Mesodermal cell (in vitro differentiated cells): Measurements from ENCODE around the gene COA1.

Experiments
- H3K27ac ChIP-seq: 2 replicates; pipeline ENCODE4 v1.7.0; 2013; ENCODE audit warnings: mild to moderate bottlenecking, low read depth, low read length, moderate library complexity; ENCODE audit not compliant: severe bottlenecking
- H3K36me3 ChIP-seq: 2 replicates; pipeline ENCODE4 v1.7.1; 2013; ENCODE audit warnings: mild to moderate bottlenecking, low read length, moderate library complexity; ENCODE audit not compliant: control insufficient read depth, insufficient read depth
- H3K4me1 ChIP-seq: one replicate; pipeline ENCODE4 v1.7.1; 2013; ENCODE audit warnings: mild to moderate bottlenecking, low read length; ENCODE audit not compliant: insufficient read depth, control insufficient read depth, poor library complexity, severe bottlenecking
- H3K4me3 ChIP-seq: 2 replicates; pipeline ENCODE4 v1.7.0; 2013; ENCODE audit warnings: low read length, control low read depth, mild to moderate bottlenecking; ENCODE audit not compliant: insufficient read depth, poor library complexity, severe bottlenecking; ENCODE audit errors: extremely low read depth
- H3K9me3 ChIP-seq: 2 replicates; pipeline ENCODE4 v1.7.1; 2013; ENCODE audit warnings: mild to moderate bottlenecking, low read length, moderate library complexity; ENCODE audit not compliant: control insufficient read depth
- WGBS, 2 experiments: methylation state at CpG; one replicate each; pipeline ENCODE4 v1.1.5; 2013; ENCODE audit warnings: missing lambda C conversion rate in 2 of 2; ENCODE audit not compliant: insufficient coverage in 2 of 2; 5-methylcytosine and 5-hydroxymethylcytosine counted together

Gene COA1

DNA sequence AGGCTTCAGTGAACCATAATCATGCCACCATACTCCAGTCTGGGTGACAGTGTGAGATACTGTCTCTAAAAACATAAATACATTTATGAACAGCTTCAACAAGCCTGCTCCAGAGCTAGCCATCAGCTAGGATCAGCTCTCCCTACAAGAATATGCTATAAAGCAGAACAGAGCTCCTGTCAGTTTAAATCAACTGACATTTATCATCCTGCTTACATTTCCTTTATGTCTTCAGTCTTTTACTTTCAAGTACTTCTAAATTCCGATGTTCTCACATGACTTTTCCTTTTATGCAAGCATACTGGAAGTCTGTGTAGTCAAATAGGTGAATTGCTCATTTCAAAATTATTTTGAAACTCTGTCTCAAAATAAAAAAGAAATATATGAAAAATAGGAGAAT lies 64.6 kb downstream of the COA1 start:
- Histone ChIP-seq H3K4me3 (no peak overlapping the region), H3K36me3 (peaks cover 17% of the 10 kb centered on the region), H3K27ac (no peak overlapping the region), H3K9me3 (peaks cover 14% of the 10 kb centered on the region), H3K4me1 (no peaks in the 10 kb centered on the region)
- WGBS, 2 experiments, result no CpG with 5 or more reads among the region's 1 CpG

DNA sequence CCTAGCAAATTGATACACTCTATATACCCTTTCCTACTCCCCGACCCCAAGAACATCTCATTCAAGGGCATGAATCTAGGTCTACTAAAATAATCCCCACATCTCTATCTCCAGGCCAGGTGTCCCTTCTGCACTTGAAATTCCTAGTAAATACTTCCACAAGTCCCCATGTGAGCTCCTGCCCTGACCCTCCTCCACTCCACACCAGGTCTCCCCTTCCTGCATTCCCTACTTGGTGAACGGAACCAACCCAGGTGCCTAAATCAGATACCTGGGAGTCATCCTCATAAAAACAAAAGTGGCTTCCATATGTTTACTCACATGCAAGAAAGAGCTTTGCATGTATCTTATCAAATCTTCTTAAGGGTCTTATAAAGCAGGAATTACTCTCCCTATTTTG lies 69.2 kb downstream of the COA1 start:
- Histone ChIP-seq H3K4me1 (peaks cover 10% of the 10 kb centered on the region), H3K4me3 (no peak overlapping the region), H3K27ac (no peak overlapping the region), H3K9me3 (no peaks in the 10 kb centered on the region), H3K36me3 (peaks cover 30% of the 10 kb centered on the region)
- WGBS, 2 experiments, result 83% methylated on average over 2 of the region's 2 CpGs

DNA sequence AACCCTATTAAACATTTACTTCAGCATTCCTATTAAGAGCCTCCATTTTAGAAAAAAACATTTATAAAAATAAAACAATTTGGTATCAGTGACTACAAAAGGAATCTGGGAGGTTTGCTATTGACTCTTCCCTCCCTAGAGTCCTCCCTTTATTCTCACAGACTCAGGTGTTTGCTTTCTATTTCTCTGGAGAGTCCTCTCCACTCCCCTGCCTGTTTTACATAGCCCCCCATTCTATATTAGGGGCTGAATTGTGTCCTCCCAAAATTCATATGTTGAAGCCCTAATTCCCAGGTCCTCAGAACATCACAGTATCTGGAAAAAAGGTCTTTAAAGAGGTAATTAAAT lies 69.8 kb downstream of the COA1 start:
- no peak overlapping the region for H3K27ac ChIP-seq
- no peaks in the 10 kb centered on the region for H3K9me3 ChIP-seq
- H3K4me3 ChIP-seq, result no peak overlapping the region
- H3K4me1 ChIP-seq, result peaks cover 10% of the 10 kb centered on the region
- H3K36me3 ChIP-seq, result peaks cover 29% of the 10 kb centered on the region

DNA sequence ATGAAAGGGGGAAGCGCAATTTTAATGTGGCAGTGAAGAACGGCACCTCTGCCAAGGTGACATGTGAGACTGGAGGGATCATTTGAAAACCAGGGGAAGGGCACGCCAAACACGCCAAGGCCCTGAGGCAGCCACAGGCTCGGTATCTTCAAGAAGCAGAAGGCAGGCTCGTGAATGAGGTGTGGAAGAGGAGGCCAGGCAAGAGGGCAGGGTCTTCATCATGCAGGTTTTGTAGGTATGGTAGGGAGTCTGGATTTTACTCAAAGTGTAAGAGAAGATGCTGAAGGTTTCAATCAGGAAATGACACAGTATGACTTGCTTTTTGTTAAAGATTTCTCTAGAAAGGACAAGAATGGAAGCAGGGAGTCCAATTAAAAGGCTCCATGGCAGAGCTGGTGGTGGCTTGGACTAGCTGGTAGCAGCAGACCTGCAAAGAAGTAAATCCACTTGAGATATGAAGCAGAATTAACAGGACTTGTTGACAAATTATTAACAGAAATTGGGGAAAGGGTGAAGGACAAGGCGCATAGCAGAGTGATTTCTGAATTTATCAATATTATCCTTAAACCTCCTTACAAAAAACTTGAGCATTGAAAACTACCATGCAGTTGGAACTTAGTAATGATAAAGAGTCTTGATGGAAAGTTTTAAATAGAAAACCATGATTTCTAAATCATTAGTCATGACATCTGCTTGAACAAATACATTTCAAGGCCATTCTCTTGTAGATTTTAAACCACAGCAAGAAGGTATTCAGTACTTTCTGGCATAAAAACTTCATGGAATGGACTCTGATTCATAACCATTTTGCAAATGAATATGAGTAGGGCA lies 70.4 kb downstream of the COA1 start:
- Histone ChIP-seq H3K27ac (no peak overlapping the region), H3K4me1 (peaks cover 10% of the 10 kb centered on the region), H3K9me3 (no peaks in the 10 kb centered on the region), H3K4me3 (no peak overlapping the region), H3K36me3 (peaks cover 28% of the 10 kb centered on the region)
- WGBS, 2 experiments, result 89 to 93% methylated on average over 5 to 6 of the region's 7 CpGs

DNA sequence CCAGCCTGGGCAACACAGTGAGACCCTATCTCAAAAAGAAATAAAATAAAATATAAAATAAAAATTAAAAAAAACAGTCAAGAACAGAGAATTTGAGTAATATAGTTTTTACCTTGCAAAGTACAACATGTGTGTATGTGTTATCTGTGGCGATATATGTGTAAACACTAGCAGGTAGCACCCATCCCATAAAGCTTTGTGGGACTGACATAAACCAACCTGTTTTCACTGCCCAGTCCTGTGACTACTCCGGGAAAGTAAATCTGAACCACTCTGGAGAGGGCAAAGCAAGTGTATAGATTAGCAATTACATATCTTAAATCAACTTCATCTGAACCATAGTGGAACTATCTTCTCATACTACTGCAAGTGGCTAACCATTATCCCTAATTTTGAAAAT lies 72.3 kb downstream of the COA1 start:
- H3K27ac ChIP-seq, result no peak overlapping the region
- peaks cover 10% of the 10 kb centered on the region for H3K4me1 ChIP-seq
- no peak overlapping the region for H3K4me3 ChIP-seq
- 100% methylated on average over 1 of the region's 2 CpGs; no CpG with 5 or more reads in 1 of the 2 experiments for WGBS, 2 experiments
- no peaks in the 10 kb centered on the region for H3K9me3 ChIP-seq
- peaks cover 25% of the 10 kb centered on the region for H3K36me3 ChIP-seq

DNA sequence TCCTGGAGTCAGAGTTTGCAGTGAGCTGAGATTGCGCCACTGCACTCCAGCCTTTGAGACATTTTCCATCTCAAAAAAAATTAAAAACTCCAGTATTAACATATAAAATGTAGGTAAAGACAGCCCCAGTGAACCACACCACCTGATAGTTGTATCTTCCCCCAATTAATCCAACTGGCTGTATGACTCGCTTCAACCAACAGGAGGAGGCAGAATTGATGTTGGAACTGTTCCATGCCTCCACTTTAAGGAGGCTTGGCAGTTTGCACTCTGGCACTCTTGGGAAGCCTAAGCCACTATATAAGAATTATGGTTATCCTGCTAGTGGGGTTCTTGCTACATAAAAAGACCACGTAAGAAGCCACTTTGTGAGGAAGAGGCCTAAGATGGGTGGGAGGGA lies 73.7 kb downstream of the COA1 start:
- H3K4me1 ChIP-seq, result peaks cover 17% of the 10 kb centered on the region
- WGBS, 2 experiments, result 100% methylated on average over 2 of the region's 3 CpGs; no CpG with 5 or more reads in 1 of the 2 experiments

DNA sequence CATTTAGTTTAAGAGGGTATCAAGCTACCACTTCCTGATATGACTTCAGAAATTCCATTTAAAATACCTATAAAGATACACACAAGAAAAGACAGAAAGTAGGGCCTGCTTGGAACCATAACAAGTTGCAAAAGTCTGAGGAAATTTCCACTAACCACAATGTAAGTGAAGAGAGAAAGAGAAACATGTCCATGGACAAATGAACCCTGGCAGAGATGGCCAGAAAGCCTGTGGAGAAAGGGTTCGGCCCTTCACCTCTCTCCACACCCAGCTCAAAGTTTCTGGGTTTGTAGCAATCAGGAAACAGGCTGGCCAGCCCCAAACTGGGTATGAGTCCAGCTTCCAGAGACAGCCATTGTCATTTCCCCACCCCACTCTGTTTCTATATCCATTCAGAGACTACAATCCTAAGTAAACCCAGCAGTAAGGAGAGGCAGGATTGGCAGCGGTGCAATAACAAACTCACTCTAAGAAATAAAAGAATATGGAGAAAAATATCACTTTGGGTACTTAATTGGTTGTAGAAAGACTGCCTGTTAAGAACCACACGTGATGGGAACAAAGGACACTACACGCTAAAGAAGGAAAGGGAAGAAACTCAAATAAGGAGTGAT lies 75.3 kb downstream of the COA1 start:
- H3K4me1 ChIP-seq, result peaks cover 25% of the 10 kb centered on the region
- H3K27ac ChIP-seq, result no peak overlapping the region
- no peaks in the 10 kb centered on the region for H3K9me3 ChIP-seq
- peaks cover 25% of the 10 kb centered on the region for H3K36me3 ChIP-seq
- H3K4me3 ChIP-seq, result no peak overlapping the region
- no CpG with 5 or more reads among the region's 4 CpGs for WGBS, 2 experiments

More for the DNA sequence above, 73.7 kb downstream of the COA1 start:
- Histone ChIP-seq H3K4me3 (no peak overlapping the region), H3K36me3 (peaks cover 25% of the 10 kb centered on the region), H3K27ac (no peak overlapping the region), H3K9me3 (no peaks in the 10 kb centered on the region)

DNA sequence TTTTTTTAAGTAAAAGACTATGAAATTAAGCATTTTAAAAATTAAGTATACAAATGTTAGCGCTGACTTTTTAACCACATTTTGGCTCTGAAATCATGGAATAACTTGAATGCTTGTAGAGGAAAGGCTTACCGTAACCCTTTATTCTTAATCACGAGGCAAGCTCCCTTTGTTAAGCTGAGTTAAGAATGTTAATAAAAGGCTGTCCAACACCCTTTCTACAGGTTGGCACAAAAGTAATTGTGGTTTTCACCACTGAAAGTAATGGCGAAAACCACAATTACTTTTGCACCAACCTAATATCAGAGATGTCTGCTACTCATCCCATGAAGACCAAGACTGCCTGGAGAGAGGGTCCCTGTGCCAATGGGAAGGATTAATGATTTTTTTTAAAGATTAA lies 75.9 kb downstream of the COA1 start:
- Histone ChIP-seq H3K4me1 (peaks cover 26% of the 10 kb centered on the region), H3K9me3 (no peaks in the 10 kb centered on the region), H3K27ac (no peak overlapping the region), H3K4me3 (no peak overlapping the region), H3K36me3 (peaks cover 19% of the 10 kb centered on the region)
- WGBS, 2 experiments, result 100% methylated on average over 1 of the region's 4 CpGs; no CpG with 5 or more reads in 1 of the 2 experiments

DNA sequence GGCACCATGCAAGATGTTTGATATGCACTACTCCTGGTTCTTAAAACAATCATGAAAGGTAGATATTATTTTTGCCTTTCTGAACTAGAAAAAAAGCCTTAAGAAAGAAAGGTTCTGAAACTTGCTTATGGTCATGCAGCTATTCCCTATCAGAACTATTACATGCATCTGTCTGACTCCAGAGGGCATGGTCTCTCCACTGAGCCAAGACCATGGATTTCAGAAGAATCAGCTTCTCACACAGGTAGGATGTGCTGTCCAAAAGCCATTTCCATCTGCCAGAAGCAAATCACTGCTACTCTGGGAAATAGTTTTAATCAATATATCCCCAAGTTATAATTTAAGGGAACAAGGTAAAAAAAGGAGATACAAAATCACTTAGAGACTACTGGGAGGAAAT lies 77.0 kb downstream of the COA1 start:
- Histone ChIP-seq H3K4me1 (peaks cover 37% of the 10 kb centered on the region), H3K4me3 (no peak overlapping the region), H3K27ac (no peak overlapping the region), H3K9me3 (no peaks in the 10 kb centered on the region), H3K36me3 (peaks cover 18% of the 10 kb centered on the region)

DNA sequence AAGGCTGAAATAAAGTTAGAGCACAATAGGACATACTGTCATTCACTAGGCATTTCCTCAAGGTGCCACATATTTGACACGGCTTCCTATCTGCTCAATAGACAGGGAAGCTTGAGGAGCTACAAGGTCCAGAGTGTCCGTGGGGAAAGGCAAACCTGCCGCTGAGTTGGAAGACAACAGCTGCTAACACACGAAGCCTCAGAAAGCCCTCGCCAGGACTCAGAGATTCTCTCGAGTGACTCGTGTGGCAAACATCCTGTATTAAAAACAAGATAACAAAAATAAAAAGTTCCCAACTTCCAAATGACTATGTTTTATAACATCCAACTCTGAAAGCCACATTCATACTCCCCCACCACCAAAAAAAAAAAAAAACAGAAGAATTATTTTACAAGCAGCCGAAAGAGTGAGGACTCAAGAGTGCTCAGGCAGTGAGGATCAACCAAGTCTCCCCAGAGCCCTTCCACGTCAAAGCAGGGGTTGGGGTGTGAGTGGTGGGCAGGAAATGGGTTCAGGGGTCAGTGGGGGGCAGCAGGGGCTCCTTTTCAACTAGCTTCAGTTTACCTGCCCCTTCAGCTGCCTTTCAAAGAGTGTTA lies 78.8 kb downstream of the COA1 start:
- Histone ChIP-seq H3K36me3 (peaks cover 13% of the 10 kb centered on the region), H3K27ac (peak overlapping the region; percentile 57), H3K9me3 (no peaks in the 10 kb centered on the region), H3K4me3 (no peak overlapping the region), H3K4me1 (peaks cover 55% of the 10 kb centered on the region)
- WGBS, 2 experiments, result 68 to 100% methylated on average over 1 to 4 of the region's 9 CpGs

DNA sequence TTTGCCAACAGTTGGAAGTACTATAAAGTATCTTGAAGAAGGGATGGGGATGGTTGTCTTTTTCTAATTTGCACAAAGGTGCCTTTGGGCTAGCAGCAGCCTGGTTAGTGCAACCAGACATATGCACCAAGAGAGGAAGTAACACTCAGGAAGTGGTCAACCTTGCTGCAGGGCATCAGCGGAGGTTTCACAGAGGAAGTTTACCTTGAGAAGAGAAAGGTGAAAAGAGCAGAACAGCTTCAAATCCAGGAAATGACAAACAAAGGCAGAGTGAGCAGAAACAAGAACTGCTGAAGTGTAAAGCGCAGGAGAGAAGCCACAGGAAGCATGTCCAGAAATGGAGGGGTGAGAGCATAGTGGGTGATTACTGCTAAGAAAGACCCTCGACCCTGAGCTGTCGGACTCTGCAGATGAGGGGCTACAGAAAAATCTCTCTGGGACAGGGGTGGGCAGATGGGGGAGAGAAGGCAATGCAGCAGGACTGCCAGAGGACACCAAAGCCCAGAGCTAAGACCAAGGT lies 79.5 kb downstream of the COA1 start:
- H3K9me3 ChIP-seq, result no peaks in the 10 kb centered on the region
- H3K27ac ChIP-seq, result peak overlapping the region; percentile 57
- WGBS, 2 experiments, result 86 to 88% methylated on average over 4 of the region's 4 CpGs

More for the DNA sequence above, 79.5 kb downstream of the COA1 start:
- peaks cover 56% of the 10 kb centered on the region for H3K4me1 ChIP-seq
- H3K36me3 ChIP-seq, result peaks cover 20% of the 10 kb centered on the region
- no peak overlapping the region for H3K4me3 ChIP-seq
